ENCODE results near the gene SCAPER.

Gene SCAPER

DNA sequence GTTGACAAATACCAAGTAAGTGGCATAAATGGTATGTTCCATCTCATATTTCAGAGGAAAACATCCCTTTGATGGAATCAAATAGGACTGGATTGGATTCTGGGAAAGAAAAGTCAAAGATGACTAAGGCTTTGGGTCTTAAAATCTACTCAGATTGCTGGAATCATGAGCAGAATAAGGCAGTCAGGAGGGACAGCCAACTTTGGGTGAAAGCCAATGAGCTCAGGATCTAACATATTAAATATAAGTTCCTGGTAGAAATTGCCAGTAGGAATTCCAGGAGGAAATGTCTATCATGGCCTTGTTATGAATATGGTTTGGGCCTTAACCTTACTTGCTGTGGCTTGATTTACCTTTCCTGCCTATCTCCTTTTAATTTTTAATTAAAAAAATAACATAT lies 513.3 kb downstream of the SCAPER start:
- Histone ChIP-seq H3K4me3 (ENCODE audit: severe bottlenecking) (no peak overlapping the region), H3K4me1 (ENCODE audit: insufficient read depth, poor library complexity, severe bottlenecking) (no peaks in the 10 kb centered on the region), H3K27me3 (ENCODE audit: insufficient read depth, poor library complexity, severe bottlenecking) (no peaks in the 10 kb centered on the region), H3K27ac (ENCODE audit: poor library complexity, severe bottlenecking) (no peak overlapping the region), H3K9me3 (ENCODE audit: severe bottlenecking) (peaks cover 5% of the 10 kb centered on the region), H3K36me3 (ENCODE audit: low read depth) (no peaks in the 10 kb centered on the region)
- ATAC-seq (ENCODE audit: low read depth): no peak
- TF ChIP-seq, protein P1, sequence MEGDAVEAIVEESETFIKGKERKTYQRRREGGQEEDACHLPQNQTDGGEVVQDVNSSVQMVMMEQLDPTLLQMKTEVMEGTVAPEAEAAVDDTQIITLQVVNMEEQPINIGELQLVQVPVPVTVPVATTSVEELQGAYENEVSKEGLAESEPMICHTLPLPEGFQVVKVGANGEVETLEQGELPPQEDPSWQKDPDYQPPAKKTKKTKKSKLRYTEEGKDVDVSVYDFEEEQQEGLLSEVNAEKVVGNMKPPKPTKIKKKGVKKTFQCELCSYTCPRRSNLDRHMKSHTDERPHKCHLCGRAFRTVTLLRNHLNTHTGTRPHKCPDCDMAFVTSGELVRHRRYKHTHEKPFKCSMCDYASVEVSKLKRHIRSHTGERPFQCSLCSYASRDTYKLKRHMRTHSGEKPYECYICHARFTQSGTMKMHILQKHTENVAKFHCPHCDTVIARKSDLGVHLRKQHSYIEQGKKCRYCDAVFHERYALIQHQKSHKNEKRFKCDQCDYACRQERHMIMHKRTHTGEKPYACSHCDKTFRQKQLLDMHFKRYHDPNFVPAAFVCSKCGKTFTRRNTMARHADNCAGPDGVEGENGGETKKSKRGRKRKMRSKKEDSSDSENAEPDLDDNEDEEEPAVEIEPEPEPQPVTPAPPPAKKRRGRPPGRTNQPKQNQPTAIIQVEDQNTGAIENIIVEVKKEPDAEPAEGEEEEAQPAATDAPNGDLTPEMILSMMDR (IDR thresholded peaks at IDR 0.05; ENCODE audit: poor library complexity, severe bottlenecking): no peak
- DNase-seq (ENCODE audit: low spot score): no peak

DNA sequence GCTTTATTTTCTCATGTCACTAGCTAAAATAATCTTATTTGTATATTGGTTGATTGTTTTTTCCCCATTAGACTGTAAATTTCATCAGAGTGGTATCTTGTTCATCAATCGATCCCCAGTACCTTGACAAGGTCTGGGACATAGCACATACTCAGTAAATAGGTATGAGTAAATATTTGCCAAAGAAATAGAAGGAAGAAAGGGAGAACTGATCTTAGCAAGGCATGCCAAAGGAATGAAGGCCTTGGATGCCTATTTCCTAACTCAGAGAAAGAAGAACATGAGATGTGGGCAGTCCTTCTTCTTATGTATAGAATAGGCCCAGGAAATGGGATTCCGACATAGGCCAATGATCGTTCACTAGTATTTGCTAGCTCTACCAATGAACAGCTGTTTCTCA lies 513.8 kb downstream of the SCAPER start:
- Histone ChIP-seq H3K9me3 (ENCODE audit: severe bottlenecking) (peaks cover 2% of the 10 kb centered on the region), H3K27ac (ENCODE audit: poor library complexity, severe bottlenecking) (no peak overlapping the region), H3K4me1 (ENCODE audit: insufficient read depth, poor library complexity, severe bottlenecking) (no peaks in the 10 kb centered on the region), H3K27me3 (ENCODE audit: insufficient read depth, poor library complexity, severe bottlenecking) (no peaks in the 10 kb centered on the region), H3K36me3 (ENCODE audit: low read depth) (no peaks in the 10 kb centered on the region), H3K4me3 (ENCODE audit: severe bottlenecking) (no peak overlapping the region)
- no peak for DNase-seq (ENCODE audit: low spot score)
- ATAC-seq (ENCODE audit: low read depth): no peak
- TF ChIP-seq, protein P1 (IDR thresholded peaks at IDR 0.05; ENCODE audit: poor library complexity, severe bottlenecking): no peak

DNA sequence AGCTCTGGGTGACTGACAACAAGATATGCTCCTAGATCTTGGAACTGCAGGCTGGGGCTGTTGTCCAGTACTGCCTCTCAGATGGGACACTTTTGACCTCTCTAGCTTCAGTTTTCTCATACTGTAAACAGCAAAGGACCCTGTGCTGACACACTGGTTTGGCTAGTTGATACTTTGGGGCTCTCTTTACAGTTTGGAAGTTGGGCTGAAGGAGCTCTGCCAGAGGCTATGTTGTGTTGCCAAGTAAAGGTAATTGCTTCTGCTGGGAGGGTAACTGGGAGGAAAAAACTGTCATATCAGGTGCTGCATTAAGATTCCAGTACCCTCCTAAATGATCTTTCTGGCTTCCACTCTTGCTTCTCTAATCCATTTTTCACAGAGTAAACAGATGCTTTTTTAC lies 514.6 kb downstream of the SCAPER start:
- Histone ChIP-seq H3K27me3 (ENCODE audit: insufficient read depth, poor library complexity, severe bottlenecking) (no peaks in the 10 kb centered on the region), H3K36me3 (ENCODE audit: low read depth) (no peaks in the 10 kb centered on the region), H3K27ac (ENCODE audit: poor library complexity, severe bottlenecking) (no peak overlapping the region), H3K9me3 (ENCODE audit: severe bottlenecking) (no peaks in the 10 kb centered on the region), H3K4me3 (ENCODE audit: severe bottlenecking) (no peak overlapping the region), H3K4me1 (ENCODE audit: insufficient read depth, poor library complexity, severe bottlenecking) (no peaks in the 10 kb centered on the region)
- TF ChIP-seq, protein P1 (IDR thresholded peaks at IDR 0.05; ENCODE audit: poor library complexity, severe bottlenecking): no peak
- no peak for ATAC-seq (ENCODE audit: low read depth)
- no peak for DNase-seq (ENCODE audit: low spot score)

DNA sequence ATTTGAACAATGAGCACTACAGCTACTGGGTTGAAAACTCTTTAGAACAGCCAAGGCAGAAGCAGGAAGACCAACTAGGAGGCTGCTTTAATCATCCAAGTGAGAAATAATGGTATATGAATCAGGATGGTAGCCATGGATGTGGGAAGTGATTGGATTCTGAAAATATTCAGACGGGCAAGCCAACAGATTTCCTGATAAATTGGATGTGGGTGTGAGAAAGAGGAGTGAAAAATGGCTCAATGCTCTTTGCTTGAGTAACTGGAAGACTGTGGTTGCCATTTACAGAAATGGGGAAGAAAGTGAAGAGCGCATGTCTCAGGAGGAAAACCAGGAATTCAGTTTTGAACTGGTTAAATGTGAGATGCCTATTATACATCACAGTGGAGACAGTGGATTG lies 518.2 kb downstream of the SCAPER start:
- no peaks in the 10 kb centered on the region for H3K36me3 ChIP-seq (ENCODE audit: low read depth)
- TF ChIP-seq, protein P1 (IDR thresholded peaks at IDR 0.05; ENCODE audit: poor library complexity, severe bottlenecking): no peak
- H3K27me3 ChIP-seq (ENCODE audit: insufficient read depth, poor library complexity, severe bottlenecking): no peaks in the 10 kb centered on the region
- no peak for ATAC-seq (ENCODE audit: low read depth)
- no peaks in the 10 kb centered on the region for H3K9me3 ChIP-seq (ENCODE audit: severe bottlenecking)
- no peak for DNase-seq (ENCODE audit: low spot score)
- no peak overlapping the region for H3K4me3 ChIP-seq (ENCODE audit: severe bottlenecking)
- no peak overlapping the region for H3K27ac ChIP-seq (ENCODE audit: poor library complexity, severe bottlenecking)
- H3K4me1 ChIP-seq (ENCODE audit: insufficient read depth, poor library complexity, severe bottlenecking): no peaks in the 10 kb centered on the region

DNA sequence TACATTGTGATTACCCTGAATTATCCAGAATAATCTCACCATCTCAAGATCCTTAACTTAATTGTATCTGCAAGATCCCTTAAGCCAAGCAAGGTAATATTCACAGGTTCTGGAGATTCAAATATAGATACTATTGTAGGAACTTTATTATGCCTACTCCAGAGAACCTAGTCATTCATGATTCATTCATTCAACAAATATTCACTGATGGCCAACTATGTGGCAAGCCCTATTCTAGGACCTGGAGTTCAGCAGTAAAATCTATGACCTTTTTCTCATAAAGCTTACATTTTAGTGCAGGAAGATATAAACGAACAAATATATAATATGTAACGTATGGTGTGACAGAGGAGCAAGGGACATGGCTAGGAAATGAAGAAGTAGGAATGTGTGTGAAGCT lies 519.0 kb downstream of the SCAPER start:
- ATAC-seq (ENCODE audit: low read depth) (peak; percentile 39; the same call in 1 of the 3 replicates), DNase-seq (ENCODE audit: low spot score) (no peak)
- H3K4me3 ChIP-seq (ENCODE audit: severe bottlenecking): no peak overlapping the region
- H3K36me3 ChIP-seq (ENCODE audit: low read depth): no peaks in the 10 kb centered on the region
- TF ChIP-seq, protein P1 (IDR thresholded peaks at IDR 0.05; ENCODE audit: poor library complexity, severe bottlenecking): no peak
- H3K4me1 ChIP-seq (ENCODE audit: insufficient read depth, poor library complexity, severe bottlenecking): no peaks in the 10 kb centered on the region
- H3K27me3 ChIP-seq (ENCODE audit: insufficient read depth, poor library complexity, severe bottlenecking): no peaks in the 10 kb centered on the region
- H3K9me3 ChIP-seq (ENCODE audit: severe bottlenecking): no peaks in the 10 kb centered on the region
- no peak overlapping the region for H3K27ac ChIP-seq (ENCODE audit: poor library complexity, severe bottlenecking)
